Cardiac muscle cell (in vitro differentiated cells and primary cell): ENCODE measurements around the gene CHRDL1. TPM values are rescaled to one million over a fixed set of nuclear protein-coding genes. Genes with fewer than 3 reads are reported as not detected.

ENCODE experiments used
- DNase-seq, 2 donors: peaks; one replicate each; pipeline versions ENCODE4 v3.0.0 to v3.0.0-alpha.2; 2010 to 2017; ENCODE audit warnings: low read depth in 1 of 2, low spot score in 1 of 2
- H3K27ac ChIP-seq: fragments of 200-600 bp; sonication (generic); 2 replicates; pipeline ENCODE4 v1.5.1; 2016
- H3K27me3 ChIP-seq: fragments of 200-600 bp; sonication (generic); 2 replicates; pipeline ENCODE4 v1.6.0; 2016; ENCODE audit warnings: control low read depth
- H3K36me3 ChIP-seq: fragments of 200-600 bp; sonication (generic); 2 replicates; pipeline ENCODE4 v1.5.1; 2016; ENCODE audit warnings: control low read depth
- H3K4me1 ChIP-seq: fragments of 200-600 bp; sonication (generic); 2 replicates; pipeline ENCODE4 v1.8.1; 2017; ENCODE audit warnings: low read depth, mild to moderate bottlenecking, mixed run types
- H3K4me3 ChIP-seq: fragments of 200-600 bp; sonication (generic); 2 replicates; pipeline ENCODE4 v1.5.1; 2016; ENCODE audit warnings: mild to moderate bottlenecking
- H3K9me3 ChIP-seq: fragments of 200-600 bp; sonication (generic); 2 replicates; pipeline ENCODE4 v1.5.1; 2017; ENCODE audit warnings: low read depth, mild to moderate bottlenecking, control low read depth
- CTCF ChIP-seq: IDR thresholded peaks from 2 replicates; pipeline ENCODE4 v1.5.1; 2012; ENCODE audit warnings: low read depth, mild to moderate bottlenecking, low read length
- polyA plus RNA-seq: library from polyadenylated mRNA; unstranded; fragments of >200 nt; fragmentation: Nextera tagmentation; extraction: Ambion mirVana; gene quantifications from 2 replicates; pipeline ENCODE4 v1.2.1, GENCODE V29; 2016
- total RNA-seq: library from RNA; depleted of rRNA; stranded (reverse); fragments of >200 nt; gene quantifications from 2 replicates; pipeline ENCODE4 v1.2.3, GENCODE V29; 2016

Gene CHRDL1
- total and polyA plus RNA-seq, 2 experiments from 2014 or later, result 0.54 to 0.74 TPM

GRCh38 chrX:110699109-110699508 is 96.5 kb downstream of the CHRDL1 start:
- no peaks in the 10 kb centered on the region for H3K36me3 ChIP-seq
- no peaks in the 10 kb centered on the region for H3K9me3 ChIP-seq
- no peak overlapping the region for H3K27ac ChIP-seq
- DNase-seq, result no peak
- peaks cover 4% of the 10 kb centered on the region for H3K27me3 ChIP-seq
- no peak for TF ChIP-seq CTCF
- no peak overlapping the region for H3K4me3 ChIP-seq
- peaks cover 11% of the 10 kb centered on the region for H3K4me1 ChIP-seq

- Histone ChIP-seq H3K27me3 (peaks cover 4% of the 10 kb centered on the region), H3K4me1 (peaks cover 11% of the 10 kb centered on the region), H3K27ac (no peak overlapping the region), H3K36me3 (no peaks in the 10 kb centered on the region), H3K9me3 (no peaks in the 10 kb centered on the region), H3K4me3 (no peak overlapping the region)
- no peak for TF ChIP-seq CTCF
- no peak for DNase-seq
Measured at GRCh38 chrX:110698696-110699095, 96.9 kb downstream of the CHRDL1 start.

- Histone ChIP-seq H3K36me3 (no peaks in the 10 kb centered on the region), H3K9me3 (no peaks in the 10 kb centered on the region), H3K27me3 (no peaks in the 10 kb centered on the region), H3K4me3 (no peak overlapping the region), H3K4me1 (peaks cover under 1% of the 10 kb centered on the region), H3K27ac (no peak overlapping the region)
- TF ChIP-seq CTCF, result no peak
- no peak for DNase-seq
Measured at GRCh38 chrX:110692866-110693265, 102.8 kb downstream of the CHRDL1 start.

- no peak for DNase-seq
- Histone ChIP-seq H3K27me3 (no peaks in the 10 kb centered on the region), H3K27ac (no peak overlapping the region), H3K4me3 (no peak overlapping the region), H3K4me1 (no peaks in the 10 kb centered on the region), H3K36me3 (no peaks in the 10 kb centered on the region), H3K9me3 (no peaks in the 10 kb centered on the region)
- no peak for TF ChIP-seq CTCF
Measured at GRCh38 chrX:110691446-110691845, 104.2 kb downstream of the CHRDL1 start.

- Histone ChIP-seq H3K4me1 (peaks cover 11% of the 10 kb centered on the region), H3K9me3 (no peaks in the 10 kb centered on the region), H3K36me3 (no peaks in the 10 kb centered on the region), H3K27ac (no peak overlapping the region), H3K4me3 (no peak overlapping the region), H3K27me3 (peaks cover 9% of the 10 kb centered on the region)
- DNase-seq, result no peak
- TF ChIP-seq CTCF, result no peak
Measured at GRCh38 chrX:110684653-110685052, 111.0 kb downstream of the CHRDL1 start.

- no peak for DNase-seq
- no peaks in the 10 kb centered on the region for H3K9me3 ChIP-seq
- no peaks in the 10 kb centered on the region for H3K36me3 ChIP-seq
- no peak for TF ChIP-seq CTCF
- peaks cover 11% of the 10 kb centered on the region for H3K4me1 ChIP-seq
- no peak overlapping the region for H3K27ac ChIP-seq
- H3K27me3 ChIP-seq, result peaks cover 14% of the 10 kb centered on the region
- no peak overlapping the region for H3K4me3 ChIP-seq
Measured at GRCh38 chrX:110683925-110684324, 111.7 kb downstream of the CHRDL1 start.
